DOHH2 (cell line): ENCODE data around the gene LRRC75A.

ENCODE experiments used
- EZH2phosphoT487 ChIP-seq: fragments of 200-600 bp; sonication (generic); IDR thresholded peaks from 2 replicates; pipeline ENCODE4 v1.6.1; 2017; ENCODE audit warnings: borderline replicate concordance, mild to moderate bottlenecking, antibody characterized with exemption, low read length, moderate library complexity, mixed read lengths
- TF ChIP-seq, protein P1 (sequence below): fragments of 200-600 bp; sonication (generic); IDR thresholded peaks from one replicate; pipeline ENCODE4 v1.5.1; 2014; ENCODE audit warnings: antibody characterized with exemption, mild to moderate bottlenecking, low read depth, low read length; ENCODE audit not compliant: poor library complexity, severe bottlenecking

DNA sequence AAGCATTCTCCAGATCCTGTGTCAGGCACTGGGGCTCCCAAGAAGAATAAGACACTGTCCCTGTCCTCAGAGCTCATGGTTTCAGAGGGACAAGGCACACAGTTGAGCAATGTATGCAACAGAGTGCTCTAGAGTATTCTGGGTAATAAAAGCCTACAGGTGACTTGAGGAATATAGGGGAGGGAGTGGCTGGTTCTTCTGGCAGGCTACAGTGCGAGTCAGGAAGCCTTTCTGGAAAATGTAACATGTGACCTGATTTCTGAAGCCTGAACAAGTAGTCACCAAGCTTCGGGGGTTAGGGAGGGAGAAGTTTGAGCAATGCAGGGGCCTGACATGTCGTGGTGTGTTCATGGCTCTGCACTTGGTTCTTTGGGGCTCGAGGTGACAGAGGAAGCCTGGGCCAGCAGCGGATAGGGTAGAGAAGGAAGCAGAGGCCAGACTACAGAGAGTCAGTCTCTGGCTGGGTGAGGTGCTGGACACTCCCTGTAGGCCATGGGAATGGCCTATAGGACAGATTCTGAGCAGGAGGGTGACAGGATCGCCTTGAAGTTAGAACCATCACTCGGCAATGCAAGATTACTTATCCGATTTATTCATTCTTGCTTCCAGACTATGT, 16.0 kb upstream of the LRRC75A start:
- TF ChIP-seq, protein P1, sequence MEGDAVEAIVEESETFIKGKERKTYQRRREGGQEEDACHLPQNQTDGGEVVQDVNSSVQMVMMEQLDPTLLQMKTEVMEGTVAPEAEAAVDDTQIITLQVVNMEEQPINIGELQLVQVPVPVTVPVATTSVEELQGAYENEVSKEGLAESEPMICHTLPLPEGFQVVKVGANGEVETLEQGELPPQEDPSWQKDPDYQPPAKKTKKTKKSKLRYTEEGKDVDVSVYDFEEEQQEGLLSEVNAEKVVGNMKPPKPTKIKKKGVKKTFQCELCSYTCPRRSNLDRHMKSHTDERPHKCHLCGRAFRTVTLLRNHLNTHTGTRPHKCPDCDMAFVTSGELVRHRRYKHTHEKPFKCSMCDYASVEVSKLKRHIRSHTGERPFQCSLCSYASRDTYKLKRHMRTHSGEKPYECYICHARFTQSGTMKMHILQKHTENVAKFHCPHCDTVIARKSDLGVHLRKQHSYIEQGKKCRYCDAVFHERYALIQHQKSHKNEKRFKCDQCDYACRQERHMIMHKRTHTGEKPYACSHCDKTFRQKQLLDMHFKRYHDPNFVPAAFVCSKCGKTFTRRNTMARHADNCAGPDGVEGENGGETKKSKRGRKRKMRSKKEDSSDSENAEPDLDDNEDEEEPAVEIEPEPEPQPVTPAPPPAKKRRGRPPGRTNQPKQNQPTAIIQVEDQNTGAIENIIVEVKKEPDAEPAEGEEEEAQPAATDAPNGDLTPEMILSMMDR = no peak
- TF ChIP-seq EZH2phosphoT487 = no peak
